SKM-1 (cell line): ENCODE measurements around the gene SPIC.

ENCODE experiments used
- DNase-seq: peaks from one replicate; lab custom pipeline; 2025; ENCODE audit not compliant: unreplicated experiment; lab: John Stamatoyannopoulos, UW

The SPIC gene

GRCh38 chr12:101527682-101528081 lies 52.5 kb downstream of the SPIC start:
- no peak for DNase-seq

- DNase-seq = no peak
Observed at GRCh38 chr12:101536069-101536674, 61.0 kb downstream of the SPIC start.
